ENCODE measurements around the gene TOMM7.

TOMM7 gene

GRCh38 chr7:22822486-22823141 lies at the start of gene TOMM7:
Gene TOMM7, minus strand, starts transcription at chr7:22822849. Its CDS starts 70 bp downstream, at chr7:22822779.
- peak; percentile 93 for DNase-seq (ENCODE audit: low spot score)

GRCh38 chr7:22872096-22872807 lies 49.6 kb upstream of the TOMM7 start:
- no peak for DNase-seq (ENCODE audit: low spot score)

GRCh38 chr7:22871661-22872060 lies 49.0 kb upstream of the TOMM7 start:
- DNase-seq (ENCODE audit: low spot score): no peak

GRCh38 chr7:22868509-22868908 lies 45.9 kb upstream of the TOMM7 start:
- no peak for DNase-seq (ENCODE audit: low spot score)

GRCh38 chr7:22867589-22867988 lies 44.9 kb upstream of the TOMM7 start:
- DNase-seq (ENCODE audit: low spot score): no peak

GRCh38 chr7:22867003-22867402 lies 44.4 kb upstream of the TOMM7 start:
- no peak for DNase-seq (ENCODE audit: low spot score)

- no peak for DNase-seq (ENCODE audit: low spot score)
Observed at GRCh38 chr7:22865602-22865960, 42.9 kb upstream of the TOMM7 start.

- DNase-seq (ENCODE audit: low spot score): no peak
Observed at GRCh38 chr7:22864855-22865601, 42.4 kb upstream of the TOMM7 start.

- no peak for DNase-seq (ENCODE audit: low spot score)
Observed at GRCh38 chr7:22864301-22864700, 41.7 kb upstream of the TOMM7 start.

GRCh38 chr7:22863156-22863899 lies 40.7 kb upstream of the TOMM7 start:
- DNase-seq (ENCODE audit: low spot score): no peak

- no peak for DNase-seq (ENCODE audit: low spot score)
Observed at GRCh38 chr7:22861576-22861975, 38.9 kb upstream of the TOMM7 start.

GRCh38 chr7:22860784-22861482 lies 38.3 kb upstream of the TOMM7 start:
- no peak for DNase-seq (ENCODE audit: low spot score)

GRCh38 chr7:22860337-22860736 lies 37.7 kb upstream of the TOMM7 start:
- no peak for DNase-seq (ENCODE audit: low spot score)

- no peak for DNase-seq (ENCODE audit: low spot score)
Observed at GRCh38 chr7:22859641-22860290, 37.1 kb upstream of the TOMM7 start.

GRCh38 chr7:22858640-22859561 lies 36.3 kb upstream of the TOMM7 start:
- no peak for DNase-seq (ENCODE audit: low spot score)

- no peak for DNase-seq (ENCODE audit: low spot score)
Observed at GRCh38 chr7:22858274-22858639, 35.6 kb upstream of the TOMM7 start.

- no peak for DNase-seq (ENCODE audit: low spot score)
Observed at GRCh38 chr7:22856416-22856815, 33.8 kb upstream of the TOMM7 start.

GRCh38 chr7:22855049-22855392 lies 32.4 kb upstream of the TOMM7 start:
- no peak for DNase-seq (ENCODE audit: low spot score)

GRCh38 chr7:22854158-22855048 lies 31.8 kb upstream of the TOMM7 start:
- DNase-seq (ENCODE audit: low spot score): peak; percentile 79

Data from ecto neural progenitor cell (in vitro differentiated cells).